Vagina (tissue), 2 donors: ENCODE results near the gene NYNRIN.

Source experiments
- CTCF ChIP-seq, 3 experiments: fragments of 450-650 bp in 2 of 3; fragments of 200-600 bp in 1 of 3; sonication (generic) in 1 of 3; IDR thresholded peaks; one replicate each; pipeline ENCODE4 v1.5.1; 2017 to 2019; ENCODE audit warnings: antibody characterized with exemption in 3 of 3, mild to moderate bottlenecking in 2 of 3, moderate library complexity in 2 of 3
- POLR2A ChIP-seq, 2 donors: fragments of 450-650 bp; IDR thresholded peaks; one replicate each; pipeline ENCODE4 v1.6.1; 2017; ENCODE audit warnings: antibody characterized with exemption in 2 of 2, mild to moderate bottlenecking in 2 of 2, moderate library complexity in 2 of 2
- POLR2AphosphoS5 ChIP-seq, 2 donors: sonication (generic); formaldehyde crosslinking; IDR thresholded peaks; one replicate each; pipeline ENCODE4 v1.9.0; 2017; ENCODE audit warnings: antibody characterized with exemption in 2 of 2, mild to moderate bottlenecking in 2 of 2, low read depth in 1 of 2; ENCODE audit not compliant: insufficient read depth in 1 of 2

- TF ChIP-seq CTCF (IDR thresholded peaks at IDR 0.05) (no peak), POLR2A (IDR thresholded peaks at IDR 0.05) (peak in 1 of 2 donors; percentile 50), POLR2AphosphoS5 (IDR thresholded peaks at IDR 0.05; ENCODE audit: insufficient read depth in 1 of 2, low read depth in 1 of 2) (peak; percentile 61 to 88)
Measured at GRCh38 chr14:24366721-24367513, 31.9 kb upstream of the NYNRIN start.
